GM12891 (cell line): ENCODE measurements around the gene CALM1.

Experiments
- DNase-seq: peaks from one replicate; pipeline ENCODE4 v3.0.0; 2011; ENCODE audit warnings: low spot score; ENCODE audit not compliant: insufficient read length
- FAIRE-seq: peaks from 2 replicates; lab custom pipeline; 2011; peaks lifted over from hg19 to GRCh38; lab: Jason Lieb, UNC
- PAX5 ChIP-seq: IDR thresholded peaks from 2 replicates; pipeline ENCODE4 v1.6.1; 2011; ENCODE audit warnings: low read length, moderate library complexity, mild to moderate bottlenecking; ENCODE audit not compliant: insufficient read depth, severe bottlenecking
- POLR2A ChIP-seq: IDR thresholded peaks from 2 replicates; pipeline ENCODE4 v1.6.1; 2011; ENCODE audit warnings: low read depth, low read length, control low read depth
- POLR2AphosphoS5 ChIP-seq: IDR thresholded peaks from 2 replicates; pipeline ENCODE4 v1.6.1; 2011; ENCODE audit warnings: low read depth, low read length, control low read depth
- POU2F2 ChIP-seq: IDR thresholded peaks from 2 replicates; pipeline ENCODE4 v1.6.1; 2011; ENCODE audit warnings: low read depth, mild to moderate bottlenecking, control low read depth, low read length, moderate library complexity
- SPI1 ChIP-seq: IDR thresholded peaks from 2 replicates; pipeline ENCODE4 v1.6.1; 2011; ENCODE audit warnings: low read depth, low read length, control low read depth
- TAF1 ChIP-seq: IDR thresholded peaks from 2 replicates; pipeline ENCODE4 v1.6.1; 2011; ENCODE audit warnings: low read depth, low read length, control low read depth

CALM1 gene

DNA sequence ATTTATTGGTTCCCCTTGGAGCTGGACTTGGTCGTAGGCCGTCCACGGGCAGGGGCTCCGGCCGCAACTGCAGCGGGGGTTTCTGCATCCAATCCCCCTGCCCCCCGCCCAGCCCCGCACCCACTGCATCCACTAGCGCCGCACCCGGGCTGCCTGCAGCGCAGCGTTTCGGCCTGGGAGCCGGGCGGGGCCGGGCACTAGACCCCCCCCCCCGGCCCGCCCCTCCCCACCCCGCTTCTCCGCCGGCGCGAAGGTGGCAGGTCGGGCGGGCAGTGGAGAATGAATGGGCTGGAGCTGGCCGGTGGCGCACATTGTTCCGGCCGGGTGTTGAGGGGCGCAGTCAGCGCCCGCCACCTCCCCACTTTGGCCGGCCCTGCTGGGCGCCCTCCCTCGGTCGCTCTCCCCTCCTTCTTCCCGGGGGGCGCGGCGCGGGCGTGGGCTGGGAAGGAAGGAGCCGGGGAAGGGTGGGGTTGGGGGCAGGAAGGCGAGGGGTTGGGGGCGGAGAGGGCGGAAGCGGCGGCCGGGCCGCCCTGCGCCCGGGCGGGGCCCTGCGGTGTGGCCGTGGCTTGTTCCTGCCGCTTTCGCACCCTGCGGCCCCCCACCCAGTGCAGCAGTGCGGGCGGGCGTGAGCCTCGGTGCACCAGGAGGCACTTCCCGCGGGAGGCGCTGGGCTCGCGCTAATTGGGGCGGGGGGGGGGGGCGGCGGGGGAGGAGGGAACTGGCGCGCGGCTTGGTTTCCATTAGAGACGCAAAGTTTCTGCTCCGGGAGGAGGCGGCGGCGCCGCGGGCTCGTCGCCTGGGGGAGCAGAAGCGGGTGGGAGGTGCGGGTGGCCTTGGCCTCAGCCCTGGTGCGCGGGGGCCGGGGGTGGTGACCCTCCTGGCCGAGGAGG lies 841 bp downstream of the CALM1 start:
- FAIRE-seq: no peak
- no peak for TF ChIP-seq PAX5
- no peak for TF ChIP-seq SPI1
- no peak for TF ChIP-seq POLR2AphosphoS5
- DNase-seq: peak; percentile 48

DNA sequence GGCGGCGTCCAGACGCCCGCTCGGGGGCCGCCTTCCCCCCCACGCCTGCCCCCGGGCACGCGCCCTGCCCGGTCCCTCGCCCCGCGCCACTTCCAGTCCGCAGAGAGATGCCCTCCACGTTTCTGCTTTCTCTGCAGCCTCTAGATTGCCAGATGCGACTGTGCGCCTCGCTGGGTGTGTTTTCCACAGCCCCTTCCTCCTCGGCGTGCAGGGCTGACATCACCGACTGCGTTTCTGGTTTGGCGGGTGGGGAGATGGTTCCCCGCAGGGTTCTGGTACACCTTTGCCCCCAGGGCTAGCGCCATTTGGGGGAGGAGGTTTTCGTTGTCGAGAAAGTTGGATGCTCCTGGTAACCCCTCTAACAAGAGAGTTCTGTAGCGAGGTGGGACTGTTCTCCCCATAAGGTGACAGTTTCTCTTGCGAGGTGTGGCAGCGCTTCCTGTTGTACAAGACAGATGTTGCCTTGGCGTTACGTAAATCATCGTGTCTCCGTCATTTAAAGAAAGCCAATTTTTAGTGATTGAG lies 1.5 kb downstream of the CALM1 start:
- peak; percentile 28 for DNase-seq
- peak; percentile 35 for FAIRE-seq
- no peak; the same call in 1 of the 2 replicates for TF ChIP-seq POLR2AphosphoS5
- 0 out of 2 replicates have a peak, but pooled peaks have one; percentile 34 for TF ChIP-seq POLR2A

DNA sequence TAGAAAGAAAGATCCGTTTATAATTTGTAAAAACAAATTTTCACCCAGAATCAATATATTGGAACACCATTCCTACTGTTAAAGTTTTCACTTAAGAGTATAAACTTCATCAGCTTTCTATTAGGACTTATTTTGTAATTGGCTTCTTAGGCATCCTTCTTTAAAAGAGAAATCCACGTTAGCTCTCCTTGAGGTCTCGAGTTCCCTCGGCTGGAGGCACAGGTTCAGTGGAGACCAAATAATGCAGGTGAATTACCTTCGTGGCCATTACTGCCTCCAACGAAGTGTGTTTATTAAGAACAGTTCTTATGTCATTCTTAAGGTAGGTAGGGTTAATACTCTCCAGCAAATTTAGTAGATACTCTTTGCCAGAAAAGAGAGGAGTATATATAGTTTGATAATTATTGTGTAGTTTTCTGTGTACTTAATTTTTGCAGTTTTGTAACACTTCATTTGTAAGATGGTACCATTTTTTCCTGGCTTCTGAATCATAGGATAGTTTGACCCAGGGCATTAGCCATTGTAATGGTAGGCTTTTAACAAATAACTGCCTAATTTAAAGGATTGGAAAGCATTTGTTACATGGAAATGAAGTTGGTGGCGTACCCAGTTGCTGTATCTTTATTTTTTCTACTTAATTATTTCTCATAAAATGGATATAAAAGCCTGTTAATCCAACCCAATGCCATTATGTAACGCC lies 2.2 kb downstream of the CALM1 start:
- DNase-seq: no peak
- TF ChIP-seq POLR2A (no peak), PAX5 (no peak), SPI1 (no peak)
- no peak for FAIRE-seq

DNA sequence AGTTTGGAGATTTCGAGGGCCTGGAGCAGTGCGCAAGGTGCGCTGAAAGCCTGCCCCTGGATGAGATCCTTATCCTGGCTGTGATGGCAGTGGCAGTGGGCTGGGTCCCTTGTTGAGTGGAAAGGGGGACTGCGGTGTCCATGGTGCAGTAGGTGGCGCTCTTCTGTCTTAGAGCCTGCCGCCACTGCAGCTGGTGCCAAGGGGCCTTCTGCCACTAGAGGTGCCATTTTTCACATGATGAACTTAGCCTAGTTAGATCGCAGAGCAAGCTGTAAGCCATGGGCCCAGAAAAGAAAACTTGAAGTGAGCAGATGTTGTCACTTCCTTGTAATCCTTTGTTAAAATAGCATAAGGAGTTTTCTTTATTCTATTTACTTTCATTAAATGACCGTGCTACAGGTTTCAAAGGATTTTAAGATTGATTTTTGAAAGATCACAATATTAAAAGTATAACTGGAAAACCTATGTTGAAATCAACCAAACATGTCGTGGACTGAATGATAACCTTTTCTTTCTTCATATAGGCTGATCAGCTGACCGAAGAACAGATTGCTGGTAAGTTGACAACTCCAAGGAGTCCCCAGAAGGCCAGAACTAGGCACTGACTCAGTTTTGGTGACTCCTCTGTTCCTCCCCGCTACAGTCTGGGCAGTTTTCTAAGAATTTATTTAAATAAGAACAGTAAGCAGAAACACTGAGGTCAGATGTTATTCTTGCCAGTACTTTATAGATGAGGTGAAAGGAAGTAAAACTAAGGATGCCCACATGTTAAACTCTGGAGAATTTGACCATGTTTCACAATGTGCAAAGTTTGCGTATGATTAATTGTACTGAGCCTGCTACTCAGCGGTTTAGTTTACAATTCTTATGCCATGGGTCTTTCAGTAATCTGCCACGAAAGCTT lies 3.0 kb downstream of the CALM1 start:
- DNase-seq (peak; percentile 77), FAIRE-seq (peak; percentile 84)
- TF ChIP-seq POU2F2 (peak; percentile 52; the same call in 1 of the 2 replicates), TAF1 (no peak), POLR2AphosphoS5 (no peak)

DNA sequence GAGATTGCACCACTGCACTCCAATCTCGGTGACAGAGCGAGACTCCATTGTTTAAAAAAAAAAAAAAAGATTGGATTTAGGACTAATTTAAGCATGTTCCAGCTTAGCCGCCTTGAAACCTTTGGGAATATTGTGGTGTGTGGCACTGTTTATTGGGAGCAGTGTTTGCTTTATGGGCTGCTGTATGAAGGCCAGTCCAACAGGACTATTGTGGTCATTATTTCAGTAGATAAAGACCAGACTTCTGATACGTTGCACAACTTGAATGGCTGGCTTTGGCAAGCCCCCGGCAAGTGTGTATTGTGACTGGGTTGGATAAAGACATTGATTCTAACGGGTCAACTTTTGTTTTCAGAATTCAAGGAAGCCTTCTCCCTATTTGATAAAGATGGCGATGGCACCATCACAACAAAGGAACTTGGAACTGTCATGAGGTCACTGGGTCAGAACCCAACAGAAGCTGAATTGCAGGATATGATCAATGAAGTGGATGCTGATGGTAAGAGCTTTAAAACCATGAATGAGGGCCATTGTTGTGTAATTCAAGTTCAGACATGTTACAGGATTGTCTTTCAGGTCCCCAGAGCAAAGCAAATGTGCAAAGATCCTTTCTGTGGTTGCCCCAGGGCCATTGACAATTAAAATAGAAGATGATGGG lies 4.2 kb downstream of the CALM1 start:
- FAIRE-seq (no peak), DNase-seq (no peak)
- no peak for TF ChIP-seq PAX5
- TF ChIP-seq SPI1: no peak
- no peak for TF ChIP-seq POU2F2
- no peak for TF ChIP-seq TAF1
- no peak for TF ChIP-seq POLR2AphosphoS5
- no peak for TF ChIP-seq POLR2A

DNA sequence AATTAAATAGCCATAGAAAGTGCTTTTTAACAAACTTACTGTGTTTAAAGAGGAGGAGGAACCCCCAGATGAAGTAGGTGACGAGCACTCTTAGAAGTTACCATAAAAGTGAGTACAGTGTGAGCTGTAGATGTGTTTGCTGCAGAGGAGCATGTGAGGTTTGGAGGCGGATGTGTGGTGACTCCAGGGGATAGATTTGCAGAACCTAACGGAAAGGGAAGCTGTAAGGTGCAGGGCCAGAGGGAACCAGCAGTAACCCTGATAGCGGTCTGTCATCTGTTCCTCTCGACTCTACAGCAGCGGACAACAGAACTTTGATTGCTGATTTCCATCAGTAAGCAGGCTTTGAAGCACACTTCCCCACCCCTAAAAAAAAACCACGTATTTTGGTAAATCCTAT lies 5.2 kb downstream of the CALM1 start:
- no peak for TF ChIP-seq PAX5
- no peak for TF ChIP-seq TAF1
- no peak for TF ChIP-seq POU2F2
- TF ChIP-seq SPI1: no peak
- TF ChIP-seq POLR2A: no peak
- FAIRE-seq: no peak
- DNase-seq: no peak

DNA sequence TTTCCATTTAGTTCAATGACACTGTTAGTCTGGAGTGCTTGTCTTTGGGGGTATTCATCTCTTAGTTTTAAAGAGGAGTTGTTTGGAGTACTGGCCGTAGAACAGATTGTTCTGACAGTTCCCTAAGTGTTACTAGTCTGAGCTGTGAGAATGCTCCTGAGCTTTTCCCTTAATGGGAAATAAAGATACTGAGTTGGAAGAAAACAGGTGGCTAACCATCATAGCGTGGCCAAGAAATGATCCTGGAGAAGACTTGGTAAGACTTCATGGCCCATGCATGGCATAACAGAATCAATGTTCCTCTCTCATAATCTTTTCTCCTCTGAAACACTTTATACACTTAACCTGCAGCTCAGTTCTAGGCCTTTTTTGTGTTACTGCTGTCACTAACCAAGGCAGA lies 6.2 kb downstream of the CALM1 start:
- no peak for DNase-seq
- no peak for FAIRE-seq
- no peak for TF ChIP-seq POLR2AphosphoS5
- no peak for TF ChIP-seq POLR2A

DNA sequence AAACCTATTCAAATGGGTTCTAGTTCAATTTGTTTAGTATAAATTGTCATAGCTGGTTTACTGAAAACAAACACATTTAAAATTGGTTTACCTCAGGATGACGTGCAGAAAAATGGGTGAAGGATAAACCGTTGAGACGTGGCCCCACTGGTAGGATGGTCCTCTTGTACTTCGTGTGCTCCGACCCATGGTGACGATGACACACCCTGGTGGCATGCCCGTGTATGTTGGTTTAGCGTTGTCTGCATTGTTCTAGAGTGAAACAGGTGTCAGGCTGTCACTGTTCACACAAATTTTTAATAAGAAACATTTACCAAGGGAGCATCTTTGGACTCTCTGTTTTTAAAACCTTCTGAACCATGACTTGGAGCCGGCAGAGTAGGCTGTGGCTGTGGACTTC lies 8.3 kb downstream of the CALM1 start:
- no peak for TF ChIP-seq POLR2A
- DNase-seq (no peak), FAIRE-seq (no peak)

DNA sequence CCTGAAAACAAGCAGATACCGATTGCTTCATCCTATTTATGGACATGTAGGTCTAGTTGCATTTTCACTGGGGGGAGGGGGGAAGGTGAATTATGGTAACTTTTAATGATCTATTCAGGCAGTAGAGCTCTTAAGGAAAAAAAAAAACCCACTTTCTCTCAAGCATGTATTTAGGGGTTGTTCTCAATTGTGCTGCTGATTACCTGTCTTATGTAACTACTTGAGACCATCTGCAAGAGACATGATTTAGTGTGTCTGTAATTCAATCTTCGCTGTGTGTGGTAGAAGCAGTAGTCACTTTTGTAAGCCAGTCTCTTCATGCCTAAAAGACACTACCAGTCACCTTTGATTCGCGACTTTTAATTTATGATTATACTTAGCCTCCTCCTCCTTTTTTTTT lies 8.9 kb downstream of the CALM1 start:
- FAIRE-seq: no peak
- TF ChIP-seq PAX5: no peak
- no peak for TF ChIP-seq POLR2A
- no peak for TF ChIP-seq POU2F2
- TF ChIP-seq SPI1: no peak
- no peak for TF ChIP-seq POLR2AphosphoS5
- TF ChIP-seq TAF1: no peak
- no peak for DNase-seq

DNA sequence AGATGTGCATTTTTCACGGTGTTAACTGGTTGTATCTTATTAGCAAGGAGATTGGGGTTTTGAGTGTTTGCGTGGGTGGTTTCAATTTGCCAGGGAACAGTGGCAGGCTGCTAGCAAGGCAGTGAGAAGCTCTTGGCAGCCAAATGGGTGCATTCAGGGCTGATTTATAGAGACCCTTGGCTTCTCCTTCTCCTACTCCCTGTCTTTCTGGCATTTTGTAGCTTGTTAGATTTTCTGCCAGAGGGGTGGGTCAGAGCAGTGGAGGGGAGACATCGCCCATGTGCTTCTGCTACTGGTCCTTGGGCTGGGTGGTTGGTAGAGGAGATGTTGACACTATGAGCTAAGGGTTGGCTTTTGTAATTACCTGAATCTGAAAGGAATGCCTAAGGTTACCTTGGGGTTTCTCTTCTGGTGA lies 9.6 kb downstream of the CALM1 start:
- no peak for FAIRE-seq
- TF ChIP-seq POLR2AphosphoS5 (peak; percentile 46; the same call in 1 of the 2 replicates), PAX5 (no peak), TAF1 (no peak), POU2F2 (peak; percentile 33; the same call in 1 of the 2 replicates), SPI1 (no peak), POLR2A (no peak; the same call in 1 of the 2 replicates)
- DNase-seq: no peak
